Upper lobe of left lung (tissue), 4 donors: Measurements from ENCODE around the gene FOXP2.

ENCODE experiments used
- POLR2A ChIP-seq, 4 donors: fragments of 450-650 bp; IDR thresholded peaks; one replicate each; pipeline ENCODE4 v1.5.1; 2016 to 2017; ENCODE audit warnings: antibody characterized with exemption in 4 of 4, mild to moderate bottlenecking in 2 of 4
- POLR2AphosphoS5 ChIP-seq, 2 donors: sonication (generic); formaldehyde crosslinking; IDR thresholded peaks; one replicate each; pipeline ENCODE4 v1.5.1; 2017; ENCODE audit warnings: antibody characterized with exemption in 2 of 2
- TF ChIP-seq, protein P1 (sequence below), 6 experiments: fragments of 450-650 bp in 4 of 6; fragments of 200-600 bp in 2 of 6; sonication (generic) in 2 of 6; IDR thresholded peaks; one replicate each; pipeline ENCODE4 v1.5.1; 2016 to 2019; ENCODE audit warnings: antibody characterized with exemption in 6 of 6

DNA sequence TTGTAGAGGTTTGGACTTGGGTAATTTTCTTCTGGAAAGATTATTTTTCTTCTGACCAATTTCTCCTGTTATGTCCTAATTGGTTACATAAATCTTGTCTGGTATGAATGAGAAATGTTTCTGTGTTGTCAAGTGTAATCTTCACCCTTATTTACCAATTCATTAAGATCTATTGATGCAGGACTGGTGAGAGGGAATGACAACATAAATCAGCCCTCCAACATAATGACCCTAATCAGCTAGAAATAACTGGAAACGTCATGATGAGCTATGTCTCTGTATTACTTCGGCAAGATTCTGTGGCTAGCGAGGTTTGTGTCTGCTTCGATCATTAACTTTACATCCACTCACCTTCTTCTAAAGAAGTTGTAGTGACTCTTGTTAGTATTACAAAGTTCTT, 3.5 kb downstream of the FOXP2 start:
- TF ChIP-seq, protein P1, sequence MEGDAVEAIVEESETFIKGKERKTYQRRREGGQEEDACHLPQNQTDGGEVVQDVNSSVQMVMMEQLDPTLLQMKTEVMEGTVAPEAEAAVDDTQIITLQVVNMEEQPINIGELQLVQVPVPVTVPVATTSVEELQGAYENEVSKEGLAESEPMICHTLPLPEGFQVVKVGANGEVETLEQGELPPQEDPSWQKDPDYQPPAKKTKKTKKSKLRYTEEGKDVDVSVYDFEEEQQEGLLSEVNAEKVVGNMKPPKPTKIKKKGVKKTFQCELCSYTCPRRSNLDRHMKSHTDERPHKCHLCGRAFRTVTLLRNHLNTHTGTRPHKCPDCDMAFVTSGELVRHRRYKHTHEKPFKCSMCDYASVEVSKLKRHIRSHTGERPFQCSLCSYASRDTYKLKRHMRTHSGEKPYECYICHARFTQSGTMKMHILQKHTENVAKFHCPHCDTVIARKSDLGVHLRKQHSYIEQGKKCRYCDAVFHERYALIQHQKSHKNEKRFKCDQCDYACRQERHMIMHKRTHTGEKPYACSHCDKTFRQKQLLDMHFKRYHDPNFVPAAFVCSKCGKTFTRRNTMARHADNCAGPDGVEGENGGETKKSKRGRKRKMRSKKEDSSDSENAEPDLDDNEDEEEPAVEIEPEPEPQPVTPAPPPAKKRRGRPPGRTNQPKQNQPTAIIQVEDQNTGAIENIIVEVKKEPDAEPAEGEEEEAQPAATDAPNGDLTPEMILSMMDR (IDR thresholded peaks at IDR 0.05): no peak
- TF ChIP-seq POLR2A (IDR thresholded peaks at IDR 0.05): no peak
- TF ChIP-seq POLR2AphosphoS5 (IDR thresholded peaks at IDR 0.05): no peak
